ENCODE results near the gene PRPH. TPM values are rescaled to one million over a fixed set of nuclear protein-coding genes. Genes with fewer than 3 reads are reported as not detected.

Gene PRPH
- total RNA-seq, 2 experiments from 2014 or later: not detected

- 0 out of 2 replicates have a peak, but pooled peaks cover 4% of the 10 kb centered on the region for H4K20me1 ChIP-seq (ENCODE audit: insufficient read depth, low read length)
- peaks cover 30% of the 10 kb centered on the region for H3K4me1 ChIP-seq (ENCODE audit: insufficient read depth, low read length, poor library complexity, severe bottlenecking)
- intact Hi-C loops (cut with micrococcal nuclease; ENCODE audit: unreplicated experiment): no loop called here
- no peaks in the 10 kb centered on the region for H3K9me2 ChIP-seq (ENCODE audit: insufficient read depth, low read length)
- CTCF ChIA-PET (ENCODE audit: unreplicated experiment): interaction anchor here (0.6 kb wide), 1 partner anchor 408 kb away, joined by 3 read pairs; no protein-coding TSS in a partner anchor
- H3K79me2 ChIP-seq (ENCODE audit: insufficient read depth, low read depth, low read length): peaks cover 22% of the 10 kb centered on the region
- TF ChIP-seq EZH2phosphoT487 (IDR thresholded peaks at IDR 0.05; ENCODE audit: borderline replicate concordance, low read depth, low read length): no peak
- TF ChIP-seq CTCF (conservative IDR thresholded peaks at IDR 0.05; ENCODE audit: low read length): no peak
- no peak overlapping the region for H3K4me2 ChIP-seq (ENCODE audit: low read length)
- H3K27ac ChIP-seq (ENCODE audit: low read depth, low read length, poor library complexity, severe bottlenecking): no peak overlapping the region
- peaks cover 16% of the 10 kb centered on the region for H3K36me3 ChIP-seq (ENCODE audit: insufficient read depth, low read length)
- TSS peak; percentile 14 for BruUV-seq (replicated peaks)
- POLR2A ChIA-PET: no interaction called here
- H2AFZ ChIP-seq (ENCODE audit: low read length): no peak overlapping the region
- H3K4me3 ChIP-seq (ENCODE audit: low read depth, low read length, poor library complexity, severe bottlenecking): no peak overlapping the region
- DNase-seq (ENCODE audit: low spot score): no peak
- H3K9me3 ChIP-seq (ENCODE audit: low read length): no peaks in the 10 kb centered on the region
Measured at GRCh38 chr12:49261721-49262120, 33.2 kb upstream of the PRPH start.

DNA sequence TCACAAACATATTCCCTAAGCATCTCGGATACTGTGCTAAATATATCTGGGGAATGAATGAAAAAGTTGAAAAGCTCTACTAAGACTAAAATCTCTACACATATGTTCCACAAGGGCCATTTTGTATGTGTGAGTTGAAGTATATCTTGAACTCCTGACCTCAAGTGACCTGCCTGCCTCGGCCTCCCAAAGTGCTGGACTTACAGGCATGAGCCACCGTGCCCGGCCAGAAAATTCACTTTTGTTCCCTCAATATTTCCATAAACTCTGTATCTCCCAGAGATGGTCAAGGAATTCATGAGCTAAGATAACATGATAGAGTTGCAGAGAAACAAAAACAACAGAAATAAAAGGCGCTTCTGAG lies 31.6 kb upstream of the PRPH start:
- Histone ChIP-seq H3K36me3 (ENCODE audit: insufficient read depth, low read length) (peaks cover 31% of the 10 kb centered on the region), H2AFZ (ENCODE audit: low read length) (no peak overlapping the region), H3K79me2 (ENCODE audit: insufficient read depth, low read depth, low read length) (peaks cover 38% of the 10 kb centered on the region), H3K4me3 (ENCODE audit: low read depth, low read length, poor library complexity, severe bottlenecking) (peak overlapping the region; percentile 85), H3K9me3 (ENCODE audit: low read length) (no peaks in the 10 kb centered on the region), H3K9me2 (ENCODE audit: insufficient read depth, low read length) (no peaks in the 10 kb centered on the region), H3K27ac (ENCODE audit: low read depth, low read length, poor library complexity, severe bottlenecking) (no peak overlapping the region), H4K20me1 (ENCODE audit: insufficient read depth, low read length) (peaks cover 15% of the 10 kb centered on the region; the same call in 1 of the 2 replicates), H3K4me1 (ENCODE audit: insufficient read depth, low read length, poor library complexity, severe bottlenecking) (peaks cover 35% of the 10 kb centered on the region), H3K4me2 (ENCODE audit: low read length) (peak overlapping the region; percentile 76)
- POLR2A ChIA-PET: interaction anchor here (1.3 to 2.9 kb wide), 3 partner anchors 9 to 132 kb away, joined by 3 to 23 read pairs (median 5); partner anchors contain the start of genes TUBA1A and TUBA1B
- no TSS peak for BruUV-seq (replicated peaks)
- intact Hi-C loops (cut with micrococcal nuclease; ENCODE audit: unreplicated experiment): no loop called here
- no peak for DNase-seq (ENCODE audit: low spot score)
- CTCF ChIA-PET (ENCODE audit: unreplicated experiment): interaction anchor here (0.5 to 1.4 kb wide), 2 partner anchors 68 to 93 kb away, joined by 3 read pairs; no protein-coding TSS in a partner anchor
- TF ChIP-seq EZH2phosphoT487 (IDR thresholded peaks at IDR 0.05; ENCODE audit: borderline replicate concordance, low read depth, low read length) (no peak), CTCF (conservative IDR thresholded peaks at IDR 0.05; ENCODE audit: low read length) (no peak)

DNA sequence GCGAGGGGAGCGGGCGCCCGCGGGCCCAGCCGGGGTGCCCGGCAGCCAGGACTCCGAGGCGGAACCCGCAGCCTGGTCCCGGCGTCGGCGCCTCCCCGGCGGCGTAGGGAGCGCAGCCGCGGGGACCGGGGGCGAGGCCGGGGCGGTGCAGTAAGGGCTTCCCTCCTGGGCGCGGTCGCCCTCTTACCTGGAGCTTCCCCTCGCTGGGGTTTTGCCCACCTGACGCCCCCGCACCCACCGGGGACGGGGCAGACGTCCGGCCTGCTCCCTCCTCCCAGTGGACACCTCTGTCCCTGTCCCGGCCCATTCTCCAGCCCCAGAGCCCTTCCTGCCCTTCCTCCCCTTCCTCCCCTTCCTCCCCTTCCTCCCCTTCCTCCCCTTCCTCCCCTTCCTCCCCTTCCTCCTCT lies 30.5 kb upstream of the PRPH start:
- Histone ChIP-seq H2AFZ (ENCODE audit: low read length) (peak overlapping the region; percentile 68), H3K79me2 (ENCODE audit: insufficient read depth, low read depth, low read length) (peaks cover 45% of the 10 kb centered on the region), H3K36me3 (ENCODE audit: insufficient read depth, low read length) (peaks cover 42% of the 10 kb centered on the region), H3K9me3 (ENCODE audit: low read length) (no peaks in the 10 kb centered on the region), H3K27ac (ENCODE audit: low read depth, low read length, poor library complexity, severe bottlenecking) (peak overlapping the region; percentile 84), H3K4me1 (ENCODE audit: insufficient read depth, low read length, poor library complexity, severe bottlenecking) (peaks cover 35% of the 10 kb centered on the region), H3K4me3 (ENCODE audit: low read depth, low read length, poor library complexity, severe bottlenecking) (peak overlapping the region; percentile 85), H3K4me2 (ENCODE audit: low read length) (peak overlapping the region; percentile 76), H4K20me1 (ENCODE audit: insufficient read depth, low read length) (peaks cover 15% of the 10 kb centered on the region; the same call in 1 of the 2 replicates), H3K9me2 (ENCODE audit: insufficient read depth, low read length) (no peaks in the 10 kb centered on the region)
- TF ChIP-seq CTCF (conservative IDR thresholded peaks at IDR 0.05; ENCODE audit: low read length) (no peak), EZH2phosphoT487 (IDR thresholded peaks at IDR 0.05; ENCODE audit: borderline replicate concordance, low read depth, low read length) (no peak)
- TSS peak; percentile 85 for BruUV-seq (replicated peaks)
- intact Hi-C loops (cut with micrococcal nuclease; ENCODE audit: unreplicated experiment): loop anchor here (1.0 to 2.0 kb wide), 4 partner anchors 30 to 134 kb away; partner anchors contain the start of genes TROAP, TUBA1A and TUBA1B
- POLR2A ChIA-PET: interaction anchor here (0.6 to 2.9 kb wide), 7 partner anchors 10 to 1251 kb away, joined by 3 to 23 read pairs (median 3); partner anchors contain the start of genes PRPH, TUBA1A and TUBA1B
- CTCF ChIA-PET (ENCODE audit: unreplicated experiment): no interaction called here
- DNase-seq (ENCODE audit: low spot score): peak; percentile 65

All from OCI-LY7 (cell line).